ENCODE data around the gene FAM136A. TPM values are rescaled to one million over a fixed set of nuclear protein-coding genes. Genes with fewer than 3 reads are reported as not detected.

FAM136A gene
- polyA plus RNA-seq, 10 donors, result 35.0 to 46.6 (median 41.5) TPM

Other genes with a start within 250 kb of the FAM136A start
- 100 to 1,000 TPM; 236 to 302 (median 276) TPM for gene PCBP1, start 214.6 kb downstream of the FAM136A start, polyA plus RNA-seq (ENCODE audit: insufficient read length in 10 of 10)
- 10 to 100 TPM in 4 of 10 donors, 1 to 10 TPM in 6; 7.7 to 12.7 (median 9.3) TPM for gene C2orf42, start 111.0 kb downstream of the FAM136A start, polyA plus RNA-seq (ENCODE audit: insufficient read length in 10 of 10)
- 100 to 1,000 TPM; 137 to 307 (median 197) TPM for gene TIA1, start 53.4 kb downstream of the FAM136A start, polyA plus RNA-seq (ENCODE audit: insufficient read length in 10 of 10)
- 10 to 100 TPM; 21.7 to 39.7 (median 35.0) TPM for gene PCYOX1, start 43.9 kb downstream of the FAM136A start, polyA plus RNA-seq (ENCODE audit: insufficient read length in 10 of 10)
- gene SNRPG, start 8.3 kb downstream of the FAM136A start, polyA plus RNA-seq (ENCODE audit: insufficient read length in 10 of 10), result 100 to 1,000 TPM in 2 of 10 donors, 10 to 100 TPM in 8; 65.2 to 108 (median 88.7) TPM